Ascending aorta (tissue), 2 donors: ENCODE results near the gene PIGB. TPM values are rescaled to one million over a fixed set of nuclear protein-coding genes. Genes with fewer than 3 reads are reported as not detected.
"Not testable (repeated sequence)": the region's sequence is repeated elsewhere in the genome, so short reads cannot be mapped to it uniquely, and the experiment has no call there.

Experiments used
- DNase-seq, 2 donors: peaks; one replicate each; pipeline ENCODE4 v3.0.0-alpha.2; 2019; ENCODE audit warnings: low spot score in 2 of 2
- H3K27ac ChIP-seq, 2 donors: fragments of 200-600 bp; sonication (generic); one replicate each; pipeline ENCODE4 v1.5.1; 2016 to 2017; ENCODE audit warnings: mild to moderate bottlenecking in 1 of 2
- H3K27me3 ChIP-seq: fragments of 200-600 bp; sonication (generic); one replicate; pipeline ENCODE4 v1.5.1; 2017
- H3K36me3 ChIP-seq, 2 donors: fragments of 200-600 bp; sonication (generic); one replicate each; pipeline ENCODE4 v1.5.1; 2016
- H3K4me1 ChIP-seq, 2 donors: fragments of 200-600 bp; sonication (generic); one replicate each; pipeline ENCODE4 v1.5.1; 2016 to 2017; ENCODE audit warnings: mild to moderate bottlenecking in 1 of 2
- H3K4me3 ChIP-seq, 2 donors: fragments of 200-600 bp; sonication (generic); one replicate each; pipeline ENCODE4 v1.5.1; 2016 to 2017; ENCODE audit warnings: mild to moderate bottlenecking in 1 of 2
- H3K9me3 ChIP-seq, 2 donors: fragments of 200-600 bp; sonication (generic); one replicate each; pipeline ENCODE4 v1.5.1; 2016
- intact Hi-C: fragments of 100-400 bp; cut with DNase I; formaldehyde crosslinking; loops from one replicate; pipeline ENCODE4 v1.15.1; 2023
- total RNA-seq: library from RNA; depleted of rRNA; stranded (reverse); fragments of >200 nt; gene quantifications from one replicate; pipeline ENCODE4 v1.1.0, GENCODE V29; 2016
- TF ChIP-seq, protein P1 (sequence below), 3 experiments: fragments of 200-600 bp in 2 of 3; fragments of 450-650 bp in 1 of 3; sonication (generic) in 2 of 3; IDR thresholded peaks; one replicate each; pipeline ENCODE4 v1.5.1; 2016 to 2019; ENCODE audit warnings: antibody characterized with exemption in 3 of 3, mild to moderate bottlenecking in 1 of 3, moderate library complexity in 1 of 3

PIGB gene
- total RNA-seq, 1 donor from 2014 or later: 50.3 TPM

DNA sequence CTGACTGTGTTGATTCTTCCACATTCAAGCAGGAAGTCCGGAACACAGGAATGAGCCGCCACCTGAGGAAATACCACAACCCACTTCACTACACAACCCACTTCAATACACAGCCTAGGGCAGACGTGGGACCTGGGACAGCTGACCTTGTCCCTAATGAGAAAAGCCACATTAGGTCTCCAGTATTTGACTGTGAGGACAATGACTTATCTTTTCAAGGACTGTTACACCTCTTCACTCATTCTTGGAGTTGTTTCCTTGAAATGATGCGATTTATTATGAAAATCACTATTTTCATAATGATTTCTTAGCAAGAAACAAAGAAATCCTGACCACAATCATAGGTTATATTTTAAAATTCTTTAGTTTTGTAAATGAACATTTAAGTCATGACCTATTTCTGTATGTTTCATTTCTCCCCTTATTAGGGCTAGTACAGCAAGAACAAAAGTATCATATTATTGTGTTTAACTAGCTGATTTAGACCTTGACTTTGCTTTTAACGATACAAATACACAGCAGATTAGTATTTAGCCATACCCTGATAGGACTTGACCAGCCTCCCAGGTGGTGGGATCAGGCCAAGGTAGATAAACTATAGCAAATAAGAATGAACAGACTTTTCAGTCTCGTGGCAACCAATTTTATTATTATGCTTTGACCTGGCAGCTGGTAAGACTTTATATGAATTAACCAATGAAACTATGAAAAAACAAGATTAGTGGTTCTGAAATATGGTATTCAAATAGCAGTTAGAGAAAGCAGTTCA, 35.5 kb upstream of the PIGB start:
- H3K27me3 ChIP-seq: no peaks in the 10 kb centered on the region
- peaks cover 3 to 32% of the 10 kb centered on the region in 2 donors for H3K4me1 ChIP-seq
- H3K9me3 ChIP-seq: no peaks in the 10 kb centered on the region
- no peaks in the 10 kb centered on the region for H3K36me3 ChIP-seq
- H3K27ac ChIP-seq: peak overlapping the region; percentile 57 to 75
- TF ChIP-seq, protein P1, sequence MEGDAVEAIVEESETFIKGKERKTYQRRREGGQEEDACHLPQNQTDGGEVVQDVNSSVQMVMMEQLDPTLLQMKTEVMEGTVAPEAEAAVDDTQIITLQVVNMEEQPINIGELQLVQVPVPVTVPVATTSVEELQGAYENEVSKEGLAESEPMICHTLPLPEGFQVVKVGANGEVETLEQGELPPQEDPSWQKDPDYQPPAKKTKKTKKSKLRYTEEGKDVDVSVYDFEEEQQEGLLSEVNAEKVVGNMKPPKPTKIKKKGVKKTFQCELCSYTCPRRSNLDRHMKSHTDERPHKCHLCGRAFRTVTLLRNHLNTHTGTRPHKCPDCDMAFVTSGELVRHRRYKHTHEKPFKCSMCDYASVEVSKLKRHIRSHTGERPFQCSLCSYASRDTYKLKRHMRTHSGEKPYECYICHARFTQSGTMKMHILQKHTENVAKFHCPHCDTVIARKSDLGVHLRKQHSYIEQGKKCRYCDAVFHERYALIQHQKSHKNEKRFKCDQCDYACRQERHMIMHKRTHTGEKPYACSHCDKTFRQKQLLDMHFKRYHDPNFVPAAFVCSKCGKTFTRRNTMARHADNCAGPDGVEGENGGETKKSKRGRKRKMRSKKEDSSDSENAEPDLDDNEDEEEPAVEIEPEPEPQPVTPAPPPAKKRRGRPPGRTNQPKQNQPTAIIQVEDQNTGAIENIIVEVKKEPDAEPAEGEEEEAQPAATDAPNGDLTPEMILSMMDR (IDR thresholded peaks at IDR 0.05): no peak
- intact Hi-C loops: no loop called here
- no peak overlapping the region for H3K4me3 ChIP-seq
- no peak for DNase-seq

DNA sequence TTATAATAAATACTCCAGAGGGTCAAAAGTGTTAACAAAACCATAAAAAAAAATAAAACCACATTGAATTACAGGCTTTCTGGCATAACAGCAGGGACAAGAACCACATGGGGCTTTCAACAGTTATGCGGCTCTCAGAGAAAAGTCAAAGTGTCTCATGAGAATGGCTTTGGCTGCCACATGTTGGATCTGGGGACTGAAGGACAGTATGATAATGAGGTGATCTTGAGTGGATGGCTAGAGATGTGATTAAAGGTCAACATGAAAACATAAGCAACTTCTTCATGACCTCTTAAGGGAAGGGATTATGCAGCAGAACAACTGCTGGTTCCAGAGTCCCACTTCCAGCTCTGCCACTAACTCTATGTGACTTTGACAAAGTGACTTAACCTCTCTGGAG, 34.6 kb upstream of the PIGB start:
- Histone ChIP-seq H3K27ac (no peak overlapping the region), H3K4me1 (peaks cover 3 to 32% of the 10 kb centered on the region in 2 donors), H3K27me3 (no peaks in the 10 kb centered on the region), H3K9me3 (no peaks in the 10 kb centered on the region), H3K4me3 (no peak overlapping the region), H3K36me3 (no peaks in the 10 kb centered on the region)
- intact Hi-C loops: no loop called here
- TF ChIP-seq, protein P1 (IDR thresholded peaks at IDR 0.05): no peak
- DNase-seq: no peak

DNA sequence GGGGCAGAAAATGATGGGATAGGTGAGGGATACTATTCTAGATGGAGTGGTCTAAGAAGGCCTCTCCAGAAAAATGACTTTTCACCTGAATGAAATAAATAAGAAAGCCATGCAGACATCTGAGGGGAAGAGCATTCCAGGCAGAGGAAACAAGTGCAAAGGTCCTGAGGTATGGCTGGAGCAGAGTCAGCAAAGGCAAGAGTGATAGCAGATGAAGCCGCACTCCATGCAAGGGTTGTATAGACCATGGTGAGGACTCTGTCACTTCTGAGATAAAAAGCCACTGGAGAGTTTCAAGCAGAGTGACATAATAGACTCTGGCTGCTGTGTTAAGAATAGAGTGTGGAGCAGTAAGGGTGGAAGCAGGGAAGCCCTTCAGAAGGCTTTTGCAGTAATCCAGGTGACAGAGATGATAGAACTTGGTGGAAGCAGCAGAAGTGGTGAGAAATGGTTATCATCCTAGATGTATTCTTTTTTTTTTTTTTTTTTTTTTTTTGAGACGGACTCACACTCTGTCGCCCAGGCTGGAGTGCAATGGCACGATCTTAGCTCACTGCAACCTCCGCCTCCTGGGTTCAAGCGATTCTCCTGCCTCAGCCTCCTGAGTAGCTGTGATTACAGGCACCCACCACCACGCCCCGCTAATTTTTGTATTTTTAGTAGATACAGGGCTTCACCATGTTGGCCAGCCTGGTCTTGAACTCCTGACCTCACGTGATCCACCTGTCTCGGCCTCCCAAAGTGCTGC, 32.4 kb upstream of the PIGB start:
- H3K9me3 ChIP-seq, H3K4me3 ChIP-seq, intact Hi-C loops, H3K27me3 ChIP-seq, H3K36me3 ChIP-seq, DNase-seq, H3K27ac ChIP-seq: not testable (repeated sequence)
- peaks cover 3 to 30% of the 10 kb centered on the region in 2 donors for H3K4me1 ChIP-seq

DNA sequence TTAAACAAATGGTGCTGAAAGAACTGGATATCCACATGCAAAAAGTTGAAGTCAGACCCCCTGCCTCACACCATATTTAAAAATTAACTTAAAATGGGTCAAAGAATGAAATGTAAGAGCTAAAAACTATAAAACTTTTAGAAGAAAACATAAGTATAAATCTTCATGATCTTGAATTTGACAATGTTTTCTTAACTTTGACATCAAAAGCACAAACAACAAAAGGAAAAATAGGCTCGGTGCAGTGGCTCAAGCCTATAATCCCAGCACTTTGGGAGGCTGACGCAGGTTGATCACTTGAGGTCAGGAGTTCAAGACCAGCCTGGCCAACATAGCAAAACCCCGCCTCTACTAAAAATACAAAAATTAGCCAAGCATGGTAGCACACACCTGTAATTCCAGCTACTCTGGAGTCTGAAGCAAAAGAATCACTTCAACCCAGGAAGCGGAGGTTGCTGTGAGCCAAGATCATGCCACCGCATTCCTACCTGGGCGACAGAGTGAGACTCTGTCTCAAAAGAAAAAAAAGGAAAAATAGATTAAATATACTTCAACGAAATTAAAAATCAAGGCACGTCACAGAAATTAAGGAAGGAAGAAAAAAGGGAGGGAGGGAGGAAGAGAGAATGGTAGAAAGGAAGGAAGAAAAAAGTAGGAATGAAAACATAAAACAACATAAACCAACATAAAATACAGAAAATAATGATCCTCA, 30.9 kb upstream of the PIGB start:
- intact Hi-C loops: no loop called here
- TF ChIP-seq, protein P1 (IDR thresholded peaks at IDR 0.05): no peak
- H3K4me3 ChIP-seq: peak overlapping the region in 1 of 2 donors; percentile 95
- H3K9me3 ChIP-seq: no peaks in the 10 kb centered on the region
- DNase-seq: no peak
- H3K4me1 ChIP-seq: peaks cover 0 to 17% of the 10 kb centered on the region in 2 donors
- H3K27me3 ChIP-seq: no peaks in the 10 kb centered on the region
- no peaks in the 10 kb centered on the region for H3K36me3 ChIP-seq
- peak overlapping the region; percentile 90 to 96 for H3K27ac ChIP-seq

DNA sequence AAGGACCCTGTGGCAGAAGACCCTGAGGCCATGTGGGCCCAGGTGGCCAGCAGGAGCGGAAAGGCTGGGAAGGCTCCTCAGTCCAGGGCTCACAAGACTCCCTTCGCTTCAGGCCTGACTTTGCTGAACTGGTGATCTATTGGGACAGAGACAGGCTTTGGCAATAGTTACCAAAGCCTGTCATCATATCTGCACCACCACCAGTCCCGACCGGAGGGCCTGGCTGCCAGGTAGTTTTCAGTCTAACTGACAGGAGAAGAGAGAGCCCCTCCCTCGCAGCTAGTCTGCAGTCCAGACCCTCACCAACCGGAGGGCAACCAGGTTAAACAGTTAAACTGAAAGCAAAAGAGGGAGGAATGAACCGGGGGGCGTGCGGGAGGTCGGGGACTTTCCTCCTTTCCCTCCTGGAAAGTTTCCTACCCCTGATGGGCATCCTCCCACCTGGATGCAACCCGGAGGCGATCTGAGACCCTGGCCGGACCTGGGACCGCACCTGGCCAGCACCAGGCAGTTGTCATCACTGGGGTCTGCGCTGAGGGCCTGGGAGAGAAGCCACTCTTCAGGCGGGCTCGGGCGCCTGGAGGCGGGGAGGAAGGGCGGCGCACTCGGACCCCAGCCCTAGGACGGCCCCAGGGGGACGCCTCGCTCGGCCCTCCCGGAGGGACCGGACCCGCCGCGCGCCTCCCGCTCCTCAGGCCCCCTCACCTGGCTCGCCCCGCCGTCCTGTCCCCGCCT, 29.8 kb upstream of the PIGB start:
- TF ChIP-seq, protein P1 (IDR thresholded peaks at IDR 0.05): no peak
- peak in 1 of 2 donors; percentile 67 for DNase-seq
- intact Hi-C loops: loop anchor here (1.0 kb wide), 1 partner anchor 29 kb away; no protein-coding TSS in a partner anchor

More for the DNA sequence above, 29.8 kb upstream of the PIGB start:
- Histone ChIP-seq H3K4me3 (peak overlapping the region; percentile 60 to 95), H3K27me3 (no peaks in the 10 kb centered on the region), H3K9me3 (no peaks in the 10 kb centered on the region), H3K4me1 (peaks cover 0 to 10% of the 10 kb centered on the region in 2 donors), H3K27ac (peak overlapping the region; percentile 90 to 96), H3K36me3 (no peaks in the 10 kb centered on the region)
